Panc1 (cell line): ENCODE data around the gene CTRB2. TPM values are rescaled to one million over a fixed set of nuclear protein-coding genes. Genes with fewer than 3 reads are reported as not detected.

Experiments used
- ATAC-seq: fragments of 200-7000 bp; cut with Tn5 transposase; 2 replicates; pipeline ENCODE4 v1.9.1; 2020; ENCODE audit warnings: mild to moderate bottlenecking, moderate library complexity
- BruUV-seq: library from RNA; stranded (reverse); fragments of 400-500 nt; replicated peaks from 2 replicates; lab custom pipeline; 2021; lab: Mats Ljungman, UMichigan
- CTCF ChIA-PET: fragments of 300-600 bp; sonication (Branson Sonifier 250); formaldehyde crosslinking; loops from one replicate; lab custom pipeline; 2022; ENCODE audit warnings: antibody characterized with exemption; lab: Charles Lee
- POLR2A ChIA-PET: fragments of 300-600 bp; sonication (Branson Sonifier 250); formaldehyde crosslinking; loops from one replicate; lab custom pipeline; 2022; ENCODE audit warnings: antibody characterized with exemption; lab: Charles Lee
- DNase-seq: peaks from one replicate; pipeline ENCODE4 v3.0.0-alpha.2; 2010; ENCODE audit warnings: low read depth, low spot score
- H3K27ac ChIP-seq: 2 replicates; pipeline ENCODE4 v1.5.1; 2011; ENCODE audit warnings: mild to moderate bottlenecking, low read length, inconsistent platforms
- H3K27me3 ChIP-seq: fragments of 200-500 bp; sonication (Bioruptor generic); 2 replicates; pipeline ENCODE4 v1.6.0; 2014; ENCODE audit warnings: low read length, inconsistent platforms; ENCODE audit not compliant: control insufficient read depth, insufficient read depth
- H3K36me3 ChIP-seq: fragments of 200-500 bp; sonication (Bioruptor generic); 2 replicates; pipeline ENCODE4 v1.5.1; 2014; ENCODE audit warnings: inconsistent platforms, mild to moderate bottlenecking, low read length, moderate library complexity; ENCODE audit not compliant: control insufficient read depth, insufficient read depth
- H3K4me1 ChIP-seq: 2 replicates; pipeline ENCODE4 v1.5.1; 2011; ENCODE audit warnings: inconsistent platforms, mild to moderate bottlenecking, low read length, moderate library complexity; ENCODE audit not compliant: control insufficient read depth, insufficient read depth
- H3K4me3 ChIP-seq, 2 experiments: 2 replicates each; pipeline ENCODE4 v1.5.1; 2011 to 2012; ENCODE audit warnings: low read depth in 2 of 2, low read length in 2 of 2, mild to moderate bottlenecking in 2 of 2, inconsistent platforms in 1 of 2, moderate library complexity in 1 of 2
- H3K9me3 ChIP-seq: fragments of 200-500 bp; sonication (Bioruptor generic); 2 replicates; pipeline ENCODE4 v1.5.1; 2014; ENCODE audit warnings: low read depth, mild to moderate bottlenecking, inconsistent platforms, low read length, moderate library complexity; ENCODE audit not compliant: control insufficient read depth, insufficient read depth
- POLR2AphosphoS5 ChIP-seq: IDR thresholded peaks from 2 replicates; pipeline ENCODE4 v1.6.1; 2012; ENCODE audit warnings: mild to moderate bottlenecking, low read depth, low read length, moderate library complexity
- REST ChIP-seq, 2 experiments: IDR thresholded peaks; 2 replicates each; pipeline ENCODE4 v1.6.1; 2011 to 2012; ENCODE audit warnings: low read depth in 2 of 2, control low read depth in 1 of 2, low read length in 1 of 2, mild to moderate bottlenecking in 1 of 2, moderate library complexity in 1 of 2; ENCODE audit not compliant: insufficient read depth in 1 of 2
- SIN3A ChIP-seq: IDR thresholded peaks from 2 replicates; pipeline ENCODE4 v1.6.1; 2012; ENCODE audit warnings: low read depth, mild to moderate bottlenecking, low read length, moderate library complexity, borderline replicate concordance; ENCODE audit not compliant: insufficient read depth
- TCF7L2 ChIP-seq: IDR thresholded peaks from 2 replicates; pipeline ENCODE4 v1.6.1; 2011; ENCODE audit warnings: mild to moderate bottlenecking, low read depth, low read length, inconsistent platforms
- in situ Hi-C: cut with HindIII; loops from 2 replicates; pipeline ENCODE4 v1.10.0; 2016; ENCODE audit warnings: low sequenced_read_pairs, low pct_unique_long_range_greater_than_20kb
- intact Hi-C: fragments of 100-400 bp; cut with micrococcal nuclease; formaldehyde crosslinking; loops from one replicate; pipeline ENCODE4 v1.10.0; 2022; ENCODE audit not compliant: unreplicated experiment
- total RNA-seq: library from RNA; stranded (reverse); gene quantifications from one replicate; pipeline ENCODE4 v1.2.1, GENCODE V29; 2021; ENCODE audit not compliant: unreplicated experiment
- TF ChIP-seq, protein P1 (sequence below): fragments of 450-650 bp; IDR thresholded peaks from 2 replicates; pipeline ENCODE4 v1.5.1; 2017; ENCODE audit warnings: mild to moderate bottlenecking

The CTRB2 gene
- total RNA-seq, 1 experiment from 2014 or later = 5.0 TPM

DNA sequence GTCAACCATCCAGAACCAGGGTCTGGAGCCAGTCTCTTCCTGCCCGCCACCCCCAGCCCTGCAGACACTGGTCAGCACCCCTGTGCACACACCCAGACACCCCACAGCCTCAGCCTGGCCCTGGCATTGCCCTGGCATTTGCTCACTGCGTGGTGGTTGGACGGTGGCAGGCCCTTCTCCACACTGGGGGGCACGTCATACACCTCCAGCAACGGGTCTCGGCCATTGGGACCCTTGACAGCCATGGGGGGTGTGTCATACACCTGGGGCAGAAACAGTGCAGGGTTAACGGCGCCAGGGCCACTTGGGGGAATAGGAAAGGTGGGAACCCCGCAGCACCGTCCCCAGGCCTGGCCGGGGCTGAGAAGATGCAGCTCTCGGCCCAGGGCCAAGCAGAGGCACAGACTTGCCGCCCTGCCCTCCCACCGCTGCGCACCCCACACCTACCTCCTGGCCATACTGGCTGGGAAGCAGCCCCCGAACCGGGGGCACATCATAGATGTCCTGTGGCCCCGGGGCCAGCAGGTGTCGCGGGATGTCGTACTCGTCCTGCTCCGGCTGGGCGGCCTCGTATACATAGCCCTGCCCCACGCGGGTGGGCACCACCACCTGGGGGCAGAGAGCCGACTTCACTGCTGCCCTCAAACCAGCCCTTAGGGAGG is 29.9 kb upstream of the CTRB2 start:
- H3K36me3 ChIP-seq = peaks cover 7% of the 10 kb centered on the region
- CTCF ChIA-PET = no interaction called here
- POLR2A ChIA-PET = no interaction called here
- in situ Hi-C loops (no loop called here), intact Hi-C loops (loop anchor here (10.0 kb wide), 1 partner anchor 148 kb away; no protein-coding TSS in a partner anchor)
- TF ChIP-seq REST (IDR thresholded peaks at IDR 0.05; ENCODE audit: insufficient read depth in 1 of 2, low read depth in 2 of 2, low read length in 1 of 2) (no peak), SIN3A (no peak), POLR2AphosphoS5 (no peak), TCF7L2 (no peak)
- TF ChIP-seq, protein P1, sequence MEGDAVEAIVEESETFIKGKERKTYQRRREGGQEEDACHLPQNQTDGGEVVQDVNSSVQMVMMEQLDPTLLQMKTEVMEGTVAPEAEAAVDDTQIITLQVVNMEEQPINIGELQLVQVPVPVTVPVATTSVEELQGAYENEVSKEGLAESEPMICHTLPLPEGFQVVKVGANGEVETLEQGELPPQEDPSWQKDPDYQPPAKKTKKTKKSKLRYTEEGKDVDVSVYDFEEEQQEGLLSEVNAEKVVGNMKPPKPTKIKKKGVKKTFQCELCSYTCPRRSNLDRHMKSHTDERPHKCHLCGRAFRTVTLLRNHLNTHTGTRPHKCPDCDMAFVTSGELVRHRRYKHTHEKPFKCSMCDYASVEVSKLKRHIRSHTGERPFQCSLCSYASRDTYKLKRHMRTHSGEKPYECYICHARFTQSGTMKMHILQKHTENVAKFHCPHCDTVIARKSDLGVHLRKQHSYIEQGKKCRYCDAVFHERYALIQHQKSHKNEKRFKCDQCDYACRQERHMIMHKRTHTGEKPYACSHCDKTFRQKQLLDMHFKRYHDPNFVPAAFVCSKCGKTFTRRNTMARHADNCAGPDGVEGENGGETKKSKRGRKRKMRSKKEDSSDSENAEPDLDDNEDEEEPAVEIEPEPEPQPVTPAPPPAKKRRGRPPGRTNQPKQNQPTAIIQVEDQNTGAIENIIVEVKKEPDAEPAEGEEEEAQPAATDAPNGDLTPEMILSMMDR = no peak
- no peaks in the 10 kb centered on the region for H3K27me3 ChIP-seq
- H3K9me3 ChIP-seq = no peaks in the 10 kb centered on the region
- no peak for DNase-seq
- no peak overlapping the region for H3K4me3 ChIP-seq
- H3K4me1 ChIP-seq = peaks cover 31% of the 10 kb centered on the region
- no peak for ATAC-seq
- BruUV-seq = no TSS peak
- H3K27ac ChIP-seq = no peak overlapping the region; the same call in 1 of the 2 replicates

DNA sequence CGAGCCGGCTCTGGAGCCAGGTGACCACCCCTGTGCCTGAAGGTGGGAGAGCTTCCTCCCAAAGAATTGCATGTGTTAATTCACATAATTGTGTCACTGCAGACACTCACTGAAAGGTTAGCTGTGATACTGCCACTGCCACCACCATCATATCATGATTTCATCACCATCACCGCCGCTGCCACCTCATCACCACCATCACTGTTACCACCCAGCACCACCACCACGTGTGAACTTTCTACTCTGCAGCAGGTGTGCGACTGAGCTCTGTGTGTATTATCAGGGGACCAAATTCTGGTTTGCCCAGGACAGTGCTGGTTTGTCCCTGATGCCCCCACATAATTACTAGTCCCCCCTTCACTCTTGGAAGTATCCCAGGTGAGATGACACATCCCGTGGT is 29.3 kb upstream of the CTRB2 start:
- BruUV-seq = no TSS peak
- ATAC-seq (no peak), DNase-seq (no peak)
- in situ Hi-C loops = no loop called here
- Histone ChIP-seq H3K4me3 (no peak overlapping the region), H3K9me3 (no peaks in the 10 kb centered on the region), H3K27ac (no peak overlapping the region), H3K27me3 (no peaks in the 10 kb centered on the region), H3K4me1 (peaks cover 31% of the 10 kb centered on the region), H3K36me3 (peaks cover 9% of the 10 kb centered on the region)
- CTCF ChIA-PET = interaction anchor here (0.7 kb wide), 1 partner anchor 18 kb away, joined by 3 read pairs; no protein-coding TSS in a partner anchor
- intact Hi-C loops = loop anchor here (10.0 kb wide), 1 partner anchor 149 kb away; no protein-coding TSS in a partner anchor
- no peak for TF ChIP-seq REST (IDR thresholded peaks at IDR 0.05; ENCODE audit: insufficient read depth in 1 of 2, low read depth in 2 of 2, low read length in 1 of 2)
- TF ChIP-seq, protein P1 = no peak
- TF ChIP-seq POLR2AphosphoS5 = no peak
- no peak for TF ChIP-seq TCF7L2
- TF ChIP-seq SIN3A = no peak
- POLR2A ChIA-PET = no interaction called here
